Inflammatory macrophage (primary cell): ENCODE measurements around the gene ERGIC2.
"Not testable (repeated sequence)": the region's sequence is repeated elsewhere in the genome, so short reads cannot be mapped to it uniquely, and the experiment has no call there.

ENCODE experiments used
- DNase-seq, 2 donors: peaks; one replicate each; pipeline ENCODE4 v3.0.0-alpha.2; 2020 to 2022

ERGIC2 gene

DNA sequence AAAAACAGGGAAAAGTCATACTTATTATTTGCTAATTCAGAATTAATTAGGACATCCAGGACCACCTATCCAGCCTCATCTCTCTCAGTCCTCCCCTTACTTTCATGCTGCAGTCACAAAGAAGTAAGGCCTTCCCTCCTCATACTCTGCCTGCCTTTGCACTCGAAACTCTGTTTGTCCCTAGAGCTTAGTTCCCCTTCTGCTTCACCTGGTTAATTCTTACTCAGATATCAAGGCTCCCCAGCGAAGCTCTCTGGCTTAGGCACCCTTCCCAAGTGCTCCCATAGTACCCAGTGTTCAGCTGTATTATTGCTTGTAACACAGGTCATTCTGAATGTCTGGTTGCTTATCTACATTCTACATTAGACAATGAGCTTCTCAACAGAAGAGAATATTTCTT is 81.3 kb downstream of the ERGIC2 start:
- peak; percentile 7 to 19 for DNase-seq

DNA sequence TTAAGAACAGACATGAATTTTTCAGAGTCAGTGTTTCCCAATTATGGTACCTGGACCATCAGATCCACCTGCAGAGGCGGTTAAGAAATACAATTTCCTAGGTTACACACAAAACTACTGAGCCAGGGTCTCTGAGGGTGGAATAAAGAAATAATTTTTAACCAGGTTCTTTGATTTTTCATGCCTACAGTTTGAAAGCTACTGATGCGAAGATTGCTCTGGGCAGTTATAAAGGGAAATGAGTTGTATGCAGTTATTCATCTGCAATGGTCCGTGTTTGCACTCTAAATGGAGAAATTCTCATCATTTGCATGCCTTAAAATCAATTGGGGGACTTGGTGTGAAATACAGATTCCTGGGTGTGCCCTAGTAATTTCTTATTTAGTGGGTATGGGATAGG is 89.7 kb downstream of the ERGIC2 start:
- DNase-seq: no peak

DNA sequence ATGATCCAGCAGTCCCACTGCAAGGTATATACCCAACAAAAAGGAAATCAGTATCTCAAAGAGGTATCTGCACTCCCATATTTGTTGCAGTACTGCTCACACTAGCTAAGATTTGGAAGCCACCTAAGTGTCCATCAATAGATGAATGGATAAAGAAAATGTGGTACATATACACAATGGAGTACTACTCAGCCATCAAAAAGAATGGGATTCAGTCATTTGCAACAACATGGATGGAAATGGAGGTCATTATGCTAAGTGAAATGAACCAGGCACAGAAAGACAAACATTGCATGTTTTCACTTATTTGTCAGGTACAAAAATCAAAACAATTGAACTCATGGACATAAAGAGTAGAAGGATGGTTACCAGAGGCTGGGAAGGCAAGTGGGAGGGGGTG is 90.5 kb downstream of the ERGIC2 start:
- not testable (repeated sequence) for DNase-seq

DNA sequence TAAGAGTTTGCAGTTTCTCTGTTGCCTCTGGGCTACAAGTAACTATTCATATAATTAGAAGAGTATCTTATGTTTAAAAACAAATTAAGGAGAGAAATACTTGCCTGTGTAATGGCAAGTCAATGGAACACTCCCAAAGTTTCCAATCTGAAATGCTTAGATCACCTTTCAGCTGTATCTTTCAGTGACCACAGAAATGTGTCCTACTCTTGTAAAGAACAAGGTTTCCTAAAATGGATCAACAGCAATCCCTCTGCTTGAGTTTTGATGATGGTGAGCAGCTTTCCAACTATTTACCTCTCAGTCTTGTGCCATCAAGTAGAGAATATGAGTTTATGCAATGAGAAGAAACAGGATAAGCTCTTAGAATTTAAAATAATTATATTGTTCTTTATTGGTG is 92.9 kb downstream of the ERGIC2 start:
- DNase-seq: no peak

DNA sequence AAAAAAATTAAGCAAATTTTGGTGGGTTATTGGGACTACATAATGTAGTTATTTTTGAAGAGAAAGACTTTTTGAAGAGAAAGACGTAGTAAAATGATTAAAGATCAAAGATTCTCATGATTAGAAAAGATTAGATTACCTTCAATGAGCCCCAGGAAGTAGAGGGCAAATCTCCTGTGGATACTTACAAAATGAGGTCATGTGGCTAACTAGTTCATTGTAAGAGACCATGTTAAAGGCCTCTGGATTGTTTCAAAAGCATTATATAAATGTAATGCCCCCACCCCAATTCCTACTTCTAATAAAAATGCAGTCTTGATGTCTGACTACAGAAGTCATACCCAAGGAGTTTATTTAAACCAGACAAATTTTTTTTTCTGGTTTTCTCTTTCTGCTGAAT is 93.3 kb downstream of the ERGIC2 start:
- DNase-seq: no peak
